Chondrocyte (in vitro differentiated cells): ENCODE data around the gene RTTN. TPM values are rescaled to one million over a fixed set of nuclear protein-coding genes. Genes with fewer than 3 reads are reported as not detected.
A peak's percentile ranks its signal among the peaks of the same experiment; 100 is the strongest.
"Not testable (repeated sequence)": the region's sequence is repeated elsewhere in the genome, so short reads cannot be mapped to it uniquely, and the experiment has no call there.

Source experiments
- DNase-seq: peaks from one replicate; pipeline ENCODE4 v3.0.0; 2021; ENCODE audit warnings: mixed read lengths, low spot score
- H3K27ac Mint-ChIP-seq: one replicate; pipeline ENCODE4 v1.8.0; 2021; ENCODE audit warnings: mild to moderate bottlenecking, moderate library complexity, mixed read lengths; ENCODE audit not compliant: unreplicated experiment
- H3K27me3 Mint-ChIP-seq: 2 replicates; pipeline ENCODE4 v1.8.0; 2021; ENCODE audit warnings: low read depth, mixed read lengths
- H3K36me3 Mint-ChIP-seq: 2 replicates; pipeline ENCODE4 v1.8.0; 2021; ENCODE audit warnings: low read depth, mixed read lengths
- H3K4me1 Mint-ChIP-seq: 2 replicates; pipeline ENCODE4 v1.8.0; 2021; ENCODE audit warnings: low read depth, mild to moderate bottlenecking, mixed read lengths
- H3K4me3 Mint-ChIP-seq: one replicate; pipeline ENCODE4 v1.8.0; 2021; ENCODE audit warnings: mild to moderate bottlenecking, moderate library complexity, mixed read lengths; ENCODE audit not compliant: unreplicated experiment
- H3K9me3 Mint-ChIP-seq: 2 replicates; pipeline ENCODE4 v1.8.0; 2021; ENCODE audit warnings: low read depth, mixed read lengths
- CTCF ChIP-seq: fragments of 200-600 bp; sonication (generic); IDR thresholded peaks from 2 replicates; pipeline ENCODE4 v1.5.0; 2021; ENCODE audit warnings: antibody characterized with exemption, mild to moderate bottlenecking, moderate library complexity
- long read RNA-seq: library from polyadenylated mRNA; stranded (forward); transcript quantifications from one replicate; pipeline ENCODE4 v2.0.0, GENCODE V29; 2021
- total RNA-seq: library from RNA; stranded (reverse); gene quantifications from 3 replicates; pipeline ENCODE4 v1.2.1, GENCODE V29; 2021

RTTN gene
- total RNA-seq: 4.8 to 14.4 TPM (median 6.6 TPM) in 3 replicates
- long read RNA-seq, full-length matches to known transcripts: 1 of 5 reads
- long read RNA-seq, partial matches to known transcripts: 1 of 5 reads
- long read RNA-seq, other reads (novel, unspliced or antisense): 3 of 5 reads

- Mint-ChIP-seq H3K4me1 (peaks cover 16% of the 10 kb centered on the region), H3K27ac (peak within 1 kb of the TSS; percentile 100), H3K4me3 (peak within 1 kb of the TSS; percentile 92), H3K27me3 (no peaks in the 10 kb centered on the region), H3K36me3 (peaks cover 2% of the 10 kb centered on the region), H3K9me3 (no peaks in the 10 kb centered on the region)
- DNase-seq: peak; percentile 98
- TF ChIP-seq CTCF: peak; percentile 10
Measured at GRCh38 chr18:70205421-70206397, at the start of gene RTTN. Gene RTTN (minus strand): TSS chr18:70205687. CDS start chr18:70205658, 29 bp downstream.

- Mint-ChIP-seq H3K27ac (no peak overlapping the region), H3K36me3 (no peaks in the 10 kb centered on the region), H3K4me1 (peaks cover 25% of the 10 kb centered on the region), H3K27me3 (no peaks in the 10 kb centered on the region), H3K9me3 (no peaks in the 10 kb centered on the region), H3K4me3 (no peak overlapping the region)
- no peak for TF ChIP-seq CTCF
- DNase-seq: no peak
Measured at GRCh38 chr18:70250781-70251180, 45.3 kb upstream of the RTTN start.

GRCh38 chr18:70249861-70250260 lies 44.4 kb upstream of the RTTN start:
- H3K36me3 Mint-ChIP-seq, H3K4me3 Mint-ChIP-seq, H3K9me3 Mint-ChIP-seq, DNase-seq, H3K27me3 Mint-ChIP-seq, H3K27ac Mint-ChIP-seq: not testable (repeated sequence)
- peaks cover 28% of the 10 kb centered on the region for H3K4me1 Mint-ChIP-seq

- Mint-ChIP-seq H3K4me1 (peaks cover 36% of the 10 kb centered on the region), H3K36me3 (no peaks in the 10 kb centered on the region), H3K27me3 (no peaks in the 10 kb centered on the region), H3K9me3 (no peaks in the 10 kb centered on the region), H3K4me3 (no peak overlapping the region), H3K27ac (peak overlapping the region; percentile 1)
- no peak for DNase-seq
- TF ChIP-seq CTCF: no peak
Measured at GRCh38 chr18:70249118-70249517, 43.6 kb upstream of the RTTN start.

- TF ChIP-seq CTCF: no peak
- Mint-ChIP-seq H3K4me3 (peak overlapping the region; percentile 25), H3K4me1 (peaks cover 50% of the 10 kb centered on the region), H3K36me3 (no peaks in the 10 kb centered on the region), H3K27ac (peak overlapping the region; percentile 64), H3K9me3 (no peaks in the 10 kb centered on the region), H3K27me3 (no peaks in the 10 kb centered on the region)
- no peak for DNase-seq
Measured at GRCh38 chr18:70246061-70246466, 40.6 kb upstream of the RTTN start.
